ENCODE measurements around the gene TXNL4A.

Gene TXNL4A

DNA sequence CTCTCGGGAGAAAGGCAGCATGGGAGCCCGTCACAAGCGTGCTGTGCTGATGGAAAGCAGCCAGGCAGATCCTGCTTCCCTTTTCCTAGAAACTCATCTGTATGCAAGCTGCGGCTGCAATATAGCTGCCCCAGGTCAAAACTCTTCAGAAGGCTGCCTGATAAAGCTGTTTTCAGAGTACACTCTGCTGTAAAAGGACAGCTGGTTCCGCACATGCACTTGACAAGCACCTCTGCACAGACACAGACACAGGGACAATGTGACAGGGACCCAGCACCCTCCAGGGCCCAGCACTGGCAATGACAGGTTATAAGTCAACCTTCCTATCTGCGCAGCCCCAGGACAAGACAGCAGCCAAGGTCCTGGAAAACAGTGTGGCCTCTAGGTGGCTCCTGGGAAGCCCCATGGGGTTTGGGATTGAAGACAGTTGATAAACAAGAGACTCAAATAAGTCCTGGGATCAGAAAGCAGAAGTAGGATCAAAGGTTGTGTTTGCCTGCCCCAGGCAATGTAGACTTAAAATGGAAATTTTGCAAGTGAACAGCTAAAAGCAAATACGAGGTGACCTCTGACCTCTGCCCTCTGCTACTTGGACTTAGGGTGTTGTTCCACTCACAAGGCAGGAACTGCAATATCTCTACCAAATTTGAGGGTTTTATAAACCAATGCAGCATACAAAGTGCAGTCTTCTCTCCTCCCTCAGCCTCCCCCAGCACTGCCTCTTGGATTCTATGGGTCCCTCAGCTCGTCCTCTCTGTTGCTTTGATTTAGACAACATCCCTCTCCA, 53.9 kb downstream of the TXNL4A start:
- DNase-seq: no peak

DNA sequence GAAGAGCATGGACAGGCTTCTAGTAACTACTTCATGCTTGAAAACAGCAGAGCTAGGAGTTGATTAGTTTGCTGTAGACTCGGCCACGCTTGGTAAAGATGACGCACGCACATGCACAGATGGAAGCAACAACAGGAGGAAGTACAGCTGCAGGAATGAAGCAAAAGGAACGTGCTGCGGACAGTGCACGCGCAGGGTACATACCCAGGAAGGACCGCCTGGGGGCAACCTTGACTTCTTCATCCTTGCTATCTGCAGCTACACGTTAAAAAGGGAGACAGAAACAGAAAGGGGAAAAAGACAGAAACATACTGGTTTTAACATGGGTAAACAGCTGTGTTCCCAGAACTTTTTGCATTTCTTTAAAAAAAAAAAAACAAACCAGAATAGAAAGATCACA, 54.6 kb downstream of the TXNL4A start:
- peak; percentile 74 for DNase-seq

GRCh38 chr18:79932907-79933306, 55.5 kb downstream of the TXNL4A start:
- no peak for DNase-seq

- no peak for DNase-seq
These were observed 56.9 kb downstream of the TXNL4A start for GRCh38 chr18:79931475-79931874.

GRCh38 chr18:79930020-79930642, 58.2 kb downstream of the TXNL4A start:
- no peak for DNase-seq

DNA sequence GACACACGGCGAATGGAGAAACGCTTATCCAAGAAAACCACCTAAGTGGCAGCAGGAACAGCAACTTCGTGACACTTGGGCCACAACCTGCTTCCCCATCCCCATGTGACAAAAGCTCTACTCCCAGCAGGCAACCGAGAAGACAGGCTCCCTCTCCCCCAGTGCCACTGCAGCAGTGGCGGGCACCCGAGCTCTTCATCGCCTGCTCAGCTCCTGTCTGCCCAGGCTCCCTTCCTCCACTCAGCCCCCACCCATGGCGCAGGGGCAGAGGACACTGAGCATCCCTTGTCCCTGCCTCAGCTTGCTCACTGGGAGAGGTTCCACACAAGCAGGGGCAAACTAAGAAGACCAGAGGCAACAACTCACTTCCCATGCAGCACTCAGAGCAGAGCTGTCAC, 59.8 kb downstream of the TXNL4A start:
- no peak for DNase-seq

DNA sequence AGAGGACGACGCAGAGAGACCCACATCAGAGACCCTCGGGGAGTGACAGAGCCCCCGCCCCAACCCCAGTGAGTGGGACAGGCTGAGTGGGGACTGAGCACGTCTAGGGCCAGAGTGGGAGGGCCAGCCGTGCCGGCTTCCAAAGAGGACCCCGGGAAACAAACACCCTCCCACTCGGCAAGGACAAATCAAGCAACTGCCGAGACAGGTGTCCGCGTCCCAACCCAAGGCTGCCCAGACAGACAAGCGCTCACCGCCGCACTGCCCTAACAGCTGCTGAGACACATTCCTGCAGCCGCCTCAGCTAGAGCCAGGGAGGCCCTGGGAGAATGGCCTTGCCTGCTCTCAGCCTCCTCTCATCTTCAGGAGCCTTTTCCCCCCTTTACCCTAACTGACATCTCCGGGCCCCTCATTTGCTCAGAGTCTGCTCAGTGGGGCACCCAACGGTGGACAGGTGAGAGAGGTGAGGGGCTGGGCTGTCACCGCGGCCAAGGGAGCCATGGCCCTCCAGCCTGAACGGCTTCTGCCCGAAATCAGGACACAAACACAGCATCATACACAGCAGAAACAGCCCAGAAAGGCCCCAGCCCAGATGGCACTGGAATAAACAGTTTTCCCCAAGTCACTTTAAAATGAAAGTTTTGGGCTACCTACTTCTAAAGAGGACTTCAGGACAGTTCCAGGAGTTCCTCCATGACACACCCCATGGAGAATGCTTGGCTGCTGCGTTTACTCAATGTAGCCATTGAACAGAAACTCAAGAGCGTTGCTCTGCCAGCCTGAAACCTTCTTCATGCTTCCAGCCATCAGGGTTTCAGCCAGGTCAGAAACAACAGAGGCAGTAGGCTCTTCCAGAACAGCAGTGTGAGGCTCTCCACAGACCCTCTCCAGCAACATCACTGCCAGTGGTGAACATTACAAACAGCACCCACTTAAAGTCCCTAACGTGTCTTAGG, 60.5 kb downstream of the TXNL4A start:
- no peak for DNase-seq

DNA sequence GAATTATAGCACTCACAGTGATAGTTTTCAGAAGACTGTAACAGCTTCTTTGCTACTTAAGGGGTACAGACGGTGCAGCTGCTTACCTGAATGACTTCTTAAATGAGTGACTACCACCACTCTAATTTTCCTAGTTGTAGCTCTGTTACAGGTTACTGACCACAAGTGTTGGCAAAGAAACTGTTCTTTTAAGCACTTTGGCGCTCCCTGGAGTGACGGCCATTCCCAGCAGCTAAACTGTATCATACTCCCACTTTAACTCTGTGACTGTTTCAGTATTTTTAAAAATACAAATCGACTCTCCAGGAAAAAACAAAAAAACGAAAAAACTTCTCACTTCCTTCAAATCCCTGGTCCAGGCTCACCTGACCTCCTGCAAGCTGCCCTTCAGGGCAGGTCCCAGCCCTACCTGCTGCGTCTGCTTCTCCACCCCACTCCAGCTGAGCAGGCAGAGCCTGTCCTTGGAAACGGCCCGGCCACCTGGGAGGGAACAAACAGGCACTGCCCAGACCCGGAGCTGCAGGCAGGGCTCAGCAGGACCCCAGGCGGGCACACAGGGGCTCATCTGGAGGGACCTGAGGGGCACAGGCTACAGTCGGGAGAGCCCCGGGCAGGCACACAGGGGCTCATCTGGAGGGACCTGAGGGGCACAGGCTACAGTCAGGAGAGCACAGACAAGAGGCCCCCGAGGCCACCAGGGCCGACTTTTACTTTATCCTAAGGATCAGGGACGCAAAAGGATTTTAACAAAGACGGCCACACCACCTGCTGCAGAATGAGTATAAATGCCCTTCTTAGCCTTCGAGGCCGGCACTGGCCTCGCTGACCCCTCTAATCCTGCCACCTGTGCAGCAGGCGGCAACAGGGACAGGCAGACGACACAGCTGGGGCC, 61.4 kb downstream of the TXNL4A start:
- DNase-seq: no peak

GRCh38 chr18:79926306-79926705, 62.1 kb downstream of the TXNL4A start:
- DNase-seq: no peak

GRCh38 chr18:79924814-79925731, 63.3 kb downstream of the TXNL4A start:
- no peak for DNase-seq

- no peak for DNase-seq
These were observed 64.3 kb downstream of the TXNL4A start for GRCh38 chr18:79923896-79924585.

- DNase-seq: no peak
These were observed 65.4 kb downstream of the TXNL4A start for GRCh38 chr18:79922971-79923411.

GRCh38 chr18:79921984-79922965, 66.1 kb downstream of the TXNL4A start:
- DNase-seq: no peak
